Measurements from ENCODE around the gene CNOT3. TPM values are rescaled to one million over a fixed set of nuclear protein-coding genes. Genes with fewer than 3 reads are reported as not detected.
"Not testable (repeated sequence)": the region's sequence is repeated elsewhere in the genome, so short reads cannot be mapped to it uniquely, and the experiment has no call there.

The CNOT3 gene
- total and polyA plus RNA-seq, 2 donors (not counting 3 experiments of a cell fraction or from before 2014, with no cell fraction given): 20.4 to 74.7 TPM

DNA sequence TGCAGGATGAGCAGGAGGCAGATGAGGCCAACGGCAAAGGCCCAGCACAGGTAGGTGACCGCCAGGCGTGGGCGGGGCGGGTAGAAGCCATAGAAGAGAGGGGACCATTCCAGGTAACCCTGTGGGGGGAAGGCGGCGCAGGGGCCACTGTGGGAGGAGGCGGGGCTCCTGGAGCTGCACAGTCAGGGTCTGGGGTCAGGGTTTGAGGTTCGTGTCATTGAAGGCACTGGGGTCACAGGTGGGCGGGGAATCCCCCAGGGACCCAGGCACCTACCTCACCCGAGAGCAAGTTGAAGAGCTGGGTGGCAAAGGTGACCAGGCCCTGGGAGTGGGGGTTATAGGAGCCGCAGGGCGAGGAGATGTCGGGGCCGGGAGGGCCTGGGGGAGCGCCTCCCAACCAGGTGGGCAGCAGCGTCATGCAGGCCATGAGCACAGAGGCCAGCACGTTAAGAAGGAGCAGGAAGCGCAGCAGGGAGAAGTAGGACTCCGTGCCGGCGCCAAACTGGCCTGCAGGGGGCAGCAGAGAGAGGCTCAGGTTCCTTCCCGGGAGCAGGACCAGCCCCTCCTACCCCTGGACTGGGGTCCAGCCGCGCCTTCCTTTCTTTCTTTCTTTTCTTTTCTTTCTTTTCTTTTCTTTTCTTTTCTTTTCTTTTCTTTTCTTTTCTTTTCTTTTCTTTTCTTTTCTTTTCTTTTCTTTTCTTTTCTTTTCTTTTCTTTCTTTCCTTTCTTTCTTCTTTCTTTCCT is 30.8 kb downstream of the CNOT3 start:
- Histone ChIP-seq H3K79me2 (ENCODE audit: control insufficient read depth, insufficient read depth, low read length) (no peaks in the 10 kb centered on the region), H4K20me1 (replicated peaks; ENCODE audit: control insufficient read depth, extremely low read depth, insufficient read depth, low read length) (no peaks in the 10 kb centered on the region), H3K27me3 (ENCODE audit: control insufficient read depth in 2 of 2, insufficient read depth in 2 of 2, low read length in 2 of 2) (peaks cover 0 to 8% of the 10 kb centered on the region in 2 experiments), H3K27ac (ENCODE audit: insufficient read depth, low read depth, low read length) (no peak overlapping the region), H3K36me3 (ENCODE audit: control insufficient read depth in 2 of 2, extremely low read depth in 1 of 2, insufficient read depth in 2 of 2, low read length in 2 of 2) (no peaks in the 10 kb centered on the region), H3K9ac (replicated peaks; ENCODE audit: extremely low read depth, insufficient read depth, low read length) (no peak overlapping the region), H3K4me1 (ENCODE audit: control insufficient read depth, extremely low read depth, insufficient read depth, low read length) (no peaks in the 10 kb centered on the region), H3K4me2 (ENCODE audit: insufficient read depth, low read length) (no peak overlapping the region), H3K4me3 (replicated peaks in 1 of 3; ENCODE audit: insufficient read depth in 1 of 3, low read depth in 1 of 3, low read length in 3 of 3) (no peak overlapping the region), H3K9me1 (replicated peaks; ENCODE audit: control insufficient read depth, extremely low read depth, insufficient read depth, low read length) (no peaks in the 10 kb centered on the region), H3K9me3 (replicated peaks; ENCODE audit: control insufficient read depth, insufficient read depth, low read length) (no peaks in the 10 kb centered on the region), H2AFZ (ENCODE audit: low read depth, low read length) (no peak overlapping the region)
- ChIA-PET CTCF (interaction anchor here (0.6 to 1.9 kb wide), 16 partner anchors 13 to 223 kb away, joined by 3 to 25 read pairs (median 4); partner anchors contain the start of genes CNOT3, MBOAT7 and TSEN34), POLR2A (interaction anchor here (0.6 kb wide), 1 partner anchor 20 kb away, joined by 3 read pairs; no protein-coding TSS in a partner anchor)
- dilution Hi-C loops (cut with MboI; ENCODE audit: extremely low pct_ligation_motif_present, low sequenced_read_pairs): no loop called here
- FAIRE-seq (peak; percentile 92), DNase-seq (ENCODE audit: low read depth, low spot score) (peak; percentile 82)
- intact Hi-C loops (cut with micrococcal nuclease): loop anchor here (1.0 kb wide), 3 partner anchors 42 to 98 kb away; no protein-coding TSS in a partner anchor
- no TSS peak for BruUV-seq (replicated peaks)
- TF ChIP-seq POLR2AphosphoS5 (IDR thresholded peaks at IDR 0.05; ENCODE audit: insufficient read depth, low read depth, low read length) (peak; percentile 29), POLR2A (IDR thresholded peaks at IDR 0.05; ENCODE audit: low read depth, low read length) (no peak)
- TF ChIP-seq, protein P1, sequence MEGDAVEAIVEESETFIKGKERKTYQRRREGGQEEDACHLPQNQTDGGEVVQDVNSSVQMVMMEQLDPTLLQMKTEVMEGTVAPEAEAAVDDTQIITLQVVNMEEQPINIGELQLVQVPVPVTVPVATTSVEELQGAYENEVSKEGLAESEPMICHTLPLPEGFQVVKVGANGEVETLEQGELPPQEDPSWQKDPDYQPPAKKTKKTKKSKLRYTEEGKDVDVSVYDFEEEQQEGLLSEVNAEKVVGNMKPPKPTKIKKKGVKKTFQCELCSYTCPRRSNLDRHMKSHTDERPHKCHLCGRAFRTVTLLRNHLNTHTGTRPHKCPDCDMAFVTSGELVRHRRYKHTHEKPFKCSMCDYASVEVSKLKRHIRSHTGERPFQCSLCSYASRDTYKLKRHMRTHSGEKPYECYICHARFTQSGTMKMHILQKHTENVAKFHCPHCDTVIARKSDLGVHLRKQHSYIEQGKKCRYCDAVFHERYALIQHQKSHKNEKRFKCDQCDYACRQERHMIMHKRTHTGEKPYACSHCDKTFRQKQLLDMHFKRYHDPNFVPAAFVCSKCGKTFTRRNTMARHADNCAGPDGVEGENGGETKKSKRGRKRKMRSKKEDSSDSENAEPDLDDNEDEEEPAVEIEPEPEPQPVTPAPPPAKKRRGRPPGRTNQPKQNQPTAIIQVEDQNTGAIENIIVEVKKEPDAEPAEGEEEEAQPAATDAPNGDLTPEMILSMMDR (IDR thresholded peaks at IDR 0.05; ENCODE audit: extremely low read depth in 1 of 2, insufficient read depth in 1 of 2, low read depth in 1 of 2, low read length in 2 of 2): peak; percentile 82 to 96

DNA sequence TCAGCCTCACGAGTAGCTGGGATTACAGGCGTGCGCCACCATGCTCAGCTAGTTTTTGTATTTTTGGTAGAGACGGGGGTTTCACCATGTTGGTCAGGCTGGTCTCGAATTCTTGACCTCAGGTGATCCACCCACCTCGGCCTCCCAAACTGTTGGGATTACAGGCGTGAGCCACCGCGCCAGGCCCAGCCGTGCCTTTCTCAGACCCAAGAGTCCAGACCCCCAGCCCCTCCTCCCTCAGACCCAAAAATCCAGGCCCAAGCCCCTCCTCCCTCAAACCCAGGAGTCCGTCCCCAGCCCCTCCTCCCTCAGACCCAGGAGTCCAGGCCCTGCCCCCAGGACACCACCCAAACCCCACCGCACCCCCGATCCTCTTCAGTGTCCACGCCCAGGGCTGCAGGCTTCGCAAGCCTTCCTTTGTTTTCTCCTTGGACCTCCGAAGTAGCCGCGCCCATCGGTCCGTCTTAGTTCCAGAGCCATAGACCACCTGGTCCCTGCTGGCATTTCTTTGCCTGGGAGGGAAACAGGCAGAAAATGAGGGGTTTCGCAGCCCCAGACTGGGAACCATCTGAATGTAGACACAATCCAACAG is 31.7 kb downstream of the CNOT3 start:
- intact Hi-C loops (cut with micrococcal nuclease): no loop called here
- dilution Hi-C loops (cut with MboI; ENCODE audit: extremely low pct_ligation_motif_present, low sequenced_read_pairs): no loop called here
- H3K27me3 ChIP-seq (ENCODE audit: control insufficient read depth in 2 of 2, insufficient read depth in 2 of 2, low read length in 2 of 2): peaks cover 0 to 3% of the 10 kb centered on the region in 2 experiments
- no peak for DNase-seq (ENCODE audit: low read depth, low spot score)
- no peak overlapping the region for H2AFZ ChIP-seq (ENCODE audit: low read depth, low read length)
- ChIA-PET CTCF (interaction anchor here (0.6 to 2.1 kb wide), 16 partner anchors 12 to 222 kb away, joined by 3 to 25 read pairs (median 5); partner anchors contain the start of genes CNOT3, MBOAT7 and TSEN34), POLR2A (no interaction called here)
- no peak overlapping the region for H3K4me2 ChIP-seq (ENCODE audit: insufficient read depth, low read length)
- no peaks in the 10 kb centered on the region for H4K20me1 ChIP-seq (replicated peaks; ENCODE audit: control insufficient read depth, extremely low read depth, insufficient read depth, low read length)
- no peaks in the 10 kb centered on the region for H3K9me3 ChIP-seq (replicated peaks; ENCODE audit: control insufficient read depth, insufficient read depth, low read length)
- no peak overlapping the region for H3K27ac ChIP-seq (ENCODE audit: insufficient read depth, low read depth, low read length)
- H3K36me3 ChIP-seq (ENCODE audit: control insufficient read depth in 2 of 2, extremely low read depth in 1 of 2, insufficient read depth in 2 of 2, low read length in 2 of 2): no peaks in the 10 kb centered on the region
- H3K4me3 ChIP-seq (replicated peaks in 1 of 3; ENCODE audit: insufficient read depth in 1 of 3, low read depth in 1 of 3, low read length in 3 of 3): no peak overlapping the region
- BruUV-seq (replicated peaks): no TSS peak
- no peak for FAIRE-seq
- H3K4me1 ChIP-seq (ENCODE audit: control insufficient read depth, extremely low read depth, insufficient read depth, low read length): no peaks in the 10 kb centered on the region
- no peak overlapping the region for H3K9ac ChIP-seq (replicated peaks; ENCODE audit: extremely low read depth, insufficient read depth, low read length)
- no peaks in the 10 kb centered on the region for H3K9me1 ChIP-seq (replicated peaks; ENCODE audit: control insufficient read depth, extremely low read depth, insufficient read depth, low read length)
- H3K79me2 ChIP-seq (ENCODE audit: control insufficient read depth, insufficient read depth, low read length): no peaks in the 10 kb centered on the region
- TF ChIP-seq EZH2 (IDR thresholded peaks at IDR 0.05; ENCODE audit: borderline replicate concordance, low read depth, low read length, severe bottlenecking): no peak
- no peak for TF ChIP-seq GATA2 (IDR thresholded peaks at IDR 0.05; ENCODE audit: insufficient read depth, insufficient read length, low read depth, low read length)

DNA sequence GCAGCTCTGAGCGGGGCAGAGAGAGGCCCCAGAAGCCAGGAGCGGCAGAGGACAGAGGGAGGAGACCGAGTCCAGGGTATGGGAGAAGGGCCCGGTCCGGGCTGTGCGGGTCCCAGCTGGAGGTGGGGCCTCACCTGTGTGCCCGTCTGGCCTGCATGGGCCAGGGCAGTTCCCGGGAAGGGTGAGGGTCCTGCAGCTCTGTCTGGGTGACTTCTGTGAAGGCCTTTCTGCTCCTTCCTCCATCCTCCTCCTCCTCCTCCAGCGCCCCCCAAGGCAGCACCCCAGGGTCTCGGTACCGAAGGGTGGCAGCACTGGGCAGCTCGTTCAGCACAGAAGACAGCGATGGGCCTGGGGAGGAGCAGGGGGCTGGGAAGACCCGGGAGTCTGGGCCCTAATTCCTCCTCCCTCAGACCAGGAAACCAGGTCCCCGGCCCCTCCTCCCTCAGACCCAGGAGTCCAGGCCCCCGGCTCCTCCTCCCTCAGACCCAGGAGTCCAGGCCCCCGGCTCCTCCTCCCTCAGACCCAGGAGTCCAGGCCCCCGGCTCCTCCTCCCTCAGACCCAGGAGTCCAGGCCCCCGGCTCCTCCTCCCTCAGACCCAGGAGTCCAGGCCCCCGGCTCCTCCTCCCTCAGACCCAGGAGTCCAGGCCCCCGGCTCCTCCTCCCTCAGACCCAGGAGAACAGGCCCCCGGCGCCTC is 34.3 kb downstream of the CNOT3 start:
- H3K9me3 ChIP-seq (replicated peaks; ENCODE audit: control insufficient read depth, insufficient read depth, low read length); dilution Hi-C loops (cut with MboI; ENCODE audit: extremely low pct_ligation_motif_present, low sequenced_read_pairs); FAIRE-seq; DNase-seq (ENCODE audit: low read depth, low spot score); BruUV-seq (replicated peaks); H3K9ac ChIP-seq (replicated peaks; ENCODE audit: extremely low read depth, insufficient read depth, low read length); H3K4me3 ChIP-seq (replicated peaks in 1 of 3; ENCODE audit: insufficient read depth in 1 of 3, low read depth in 1 of 3, low read length in 3 of 3); H3K4me2 ChIP-seq (ENCODE audit: insufficient read depth, low read length); H3K4me1 ChIP-seq (ENCODE audit: control insufficient read depth, extremely low read depth, insufficient read depth, low read length); H3K79me2 ChIP-seq (ENCODE audit: control insufficient read depth, insufficient read depth, low read length); H2AFZ ChIP-seq (ENCODE audit: low read depth, low read length); H3K27me3 ChIP-seq (ENCODE audit: control insufficient read depth in 2 of 2, insufficient read depth in 2 of 2, low read length in 2 of 2); H4K20me1 ChIP-seq (replicated peaks; ENCODE audit: control insufficient read depth, extremely low read depth, insufficient read depth, low read length); H3K36me3 ChIP-seq (ENCODE audit: control insufficient read depth in 2 of 2, extremely low read depth in 1 of 2, insufficient read depth in 2 of 2, low read length in 2 of 2); intact Hi-C loops (cut with micrococcal nuclease); POLR2A ChIA-PET; H3K27ac ChIP-seq (ENCODE audit: insufficient read depth, low read depth, low read length); H3K9me1 ChIP-seq (replicated peaks; ENCODE audit: control insufficient read depth, extremely low read depth, insufficient read depth, low read length): not testable (repeated sequence)
- CTCF ChIA-PET: interaction anchor here (1.1 to 2.3 kb wide), 5 partner anchors 18 to 94 kb away, joined by 3 to 11 read pairs (median 4); partner anchors contain the start of genes MBOAT7 and RPS9

All from endothelial cell of umbilical vein (primary cell).